K562 (cell line): ENCODE data around the gene SEPTIN12. TPM values are rescaled to one million over a fixed set of nuclear protein-coding genes. Genes with fewer than 3 reads are reported as not detected.

Experiments used
- AFF4 ChIP-seq: sonication (generic); formaldehyde crosslinking; IDR thresholded peaks from 2 replicates; pipeline ENCODE4 v1.8.0; 2023; ENCODE audit warnings: mild to moderate bottlenecking, missing genetic modification reagents
- CEBPG ChIP-seq, 3 experiments: fragments of 200-800 bp in 1 of 3; sonication (Bioruptor generic) in 1 of 3; sonication (generic) in 1 of 3; formaldehyde crosslinking in 1 of 3; IDR thresholded peaks in 2 of 3; conservative IDR thresholded peaks in 1 of 3; 2 replicates each; pipeline versions ENCODE4 v1.6.1 to v1.8.0; 2016 to 2022; ENCODE audit warnings: missing compliant biosample characterization in 2 of 3, missing genetic modification characterization in 2 of 3, mild to moderate bottlenecking in 1 of 3, missing genetic modification reagents in 1 of 3
- DNMT1 ChIP-seq: fragments of 450-650 bp; IDR thresholded peaks from 2 replicates; pipeline ENCODE4 v1.6.1; 2016; ENCODE audit warnings: antibody characterized with exemption, mild to moderate bottlenecking
- ERF ChIP-seq: fragments of 450-650 bp; formaldehyde crosslinking; IDR thresholded peaks from 2 replicates; pipeline ENCODE4 v1.4.0; 2020; ENCODE audit warnings: mild to moderate bottlenecking, mixed read lengths
- FIP1L1 ChIP-seq: fragments of 200-400 bp; formaldehyde crosslinking; IDR thresholded peaks from 2 replicates; pipeline ENCODE4 v1.6.1; 2018; ENCODE audit warnings: mild to moderate bottlenecking, low read depth, low read length; ENCODE audit not compliant: poor library complexity, severe bottlenecking
- FOS ChIP-seq: IDR thresholded peaks from 3 replicates; pipeline ENCODE4 v1.6.1; 2011; ENCODE audit not compliant: insufficient read length; ENCODE audit errors: extremely low read depth
- GABPA ChIP-seq: fragments of 200-800 bp; sonication (Bioruptor generic); conservative IDR thresholded peaks from 2 replicates; pipeline ENCODE4 v1.6.1; 2016; ENCODE audit warnings: low read depth, missing genetic modification characterization, missing compliant biosample characterization
- KAT7 ChIP-seq: sonication (generic); formaldehyde crosslinking; IDR thresholded peaks from 2 replicates; pipeline ENCODE4 v1.8.0; 2022; ENCODE audit warnings: missing genetic modification reagents, mild to moderate bottlenecking, borderline replicate concordance
- MBD2 ChIP-seq: sonication (generic); IDR thresholded peaks from 2 replicates; pipeline ENCODE4 v1.6.1; 2016; ENCODE audit warnings: low read depth, borderline replicate concordance
- NR1H2 ChIP-seq: sonication (generic); formaldehyde crosslinking; IDR thresholded peaks from 2 replicates; pipeline ENCODE4 v1.4.0; 2020; ENCODE audit warnings: mild to moderate bottlenecking, missing genetic modification reagents
- SAP30 ChIP-seq: fragments of 200-600 bp; sonication (generic); IDR thresholded peaks from 2 replicates; pipeline ENCODE4 v1.6.1; 2012; ENCODE audit warnings: borderline replicate concordance, low read depth, mild to moderate bottlenecking, moderate library complexity, low read length, control low read depth, inconsistent platforms; ENCODE audit not compliant: insufficient read depth, poor library complexity, severe bottlenecking
- SETDB1 ChIP-seq: IDR thresholded peaks from one replicate; pipeline ENCODE4 v1.6.1; 2012; ENCODE audit warnings: low read length, control low read depth, inconsistent platforms
- STAT5A ChIP-seq: IDR thresholded peaks from 2 replicates; pipeline ENCODE4 v1.6.1; 2012; ENCODE audit warnings: low read length, inconsistent platforms, borderline replicate concordance
- TAF9B ChIP-seq: fragments of 450-650 bp; IDR thresholded peaks from 2 replicates; pipeline ENCODE4 v1.6.1; 2018; ENCODE audit warnings: mild to moderate bottlenecking; ENCODE audit not compliant: partially characterized antibody
- ZBTB34 ChIP-seq: fragments of 250-450 bp; sonication (Bioruptor Pico); IDR thresholded peaks from 2 replicates; pipeline ENCODE4 v1.8.0; 2021; ENCODE audit warnings: mild to moderate bottlenecking, moderate library complexity
- ZNF184 ChIP-seq: sonication (generic); formaldehyde crosslinking; IDR thresholded peaks from 2 replicates; pipeline ENCODE4 v1.5.0; 2020; ENCODE audit warnings: missing genetic modification reagents
- ZNF232 ChIP-seq: sonication (generic); formaldehyde crosslinking; IDR thresholded peaks from 2 replicates; pipeline ENCODE4 v1.8.0; 2022; ENCODE audit warnings: mild to moderate bottlenecking, missing genetic modification reagents
- ZNF311 ChIP-seq: fragments of 250-450 bp; sonication (Bioruptor Pico); IDR thresholded peaks from 2 replicates; pipeline ENCODE4 v1.4.0; 2020; ENCODE audit warnings: mild to moderate bottlenecking, moderate library complexity
- ZNF436 ChIP-seq: fragments of 250-450, 450-650 bp; sonication (Bioruptor Pico); formaldehyde crosslinking; IDR thresholded peaks from 2 replicates; pipeline ENCODE4 v1.7.0; 2020; ENCODE audit warnings: mild to moderate bottlenecking
- polyA plus RNA-seq, 8 experiments: library from polyadenylated mRNA; depleted of rRNA in 4 of 8; stranded (reverse) in 5 of 8; unstranded in 3 of 8; fragments of >200 nt; fragmentation: Nextera tagmentation in 2 of 8; fragmentation: Illumina TruSeq in 1 of 8; extraction: Ambion mirVana in 2 of 8; extraction: Trizol in 1 of 8; gene quantifications; 2 replicates each; pipeline versions ENCODE4 v1.2.1 to v1.2.3, GENCODE V29; 2011 to 2014; ENCODE audit warnings: inconsistent platforms in 1 of 8, missing spikeins in 1 of 8
- total RNA-seq, 7 experiments: library from RNA; depleted of rRNA in 6 of 7; stranded (reverse); fragments of >200 nt in 6 of 7; fragmentation: Illumina TruSeq in 2 of 7; extraction: Trizol in 2 of 7; gene quantifications; 2 replicates each; pipeline versions ENCODE4 v1.2.1 to v1.2.3, GENCODE V29; 2011 to 2021; ENCODE audit warnings: low replicate concordance in 1 of 7
- TF ChIP-seq, protein P1 (sequence below): fragments of 450-650 bp; IDR thresholded peaks from 2 replicates; pipeline ENCODE4 v1.6.1; 2016; ENCODE audit warnings: borderline replicate concordance

Gene SEPTIN12
- total and polyA plus RNA-seq, 9 of the 15 experiments (the other 6 are each of a cell fraction or from before 2014, with no cell fraction given), result not detected

- TF ChIP-seq ZBTB34 (no peak), FOS (peak; percentile 12), ZNF184 (no peak), TAF9B (no peak), DNMT1 (no peak), AFF4 (no peak), SAP30 (peak; percentile 34), STAT5A (no peak), KAT7 (0 out of 2 replicates have a peak, but pooled peaks have one; percentile 33), GABPA (tag) (0 out of 2 replicates have a peak, but pooled peaks have one; percentile 12), ZNF311 (CRISPR knock-in tag) (no peak), NR1H2 (CRISPR knock-in tag) (peak; percentile 76; the same call in 1 of the 2 replicates), SETDB1 (no peak), ZNF232 (CRISPR knock-in tag) (peak; percentile 43; the same call in 1 of the 2 replicates), MBD2 (peak; percentile 91), ZNF436 (no peak), ERF (CRISPR knock-in tag) (no peak), CEBPG (CRISPR knock-in tag; IDR thresholded peaks at IDR 0.05) (no peak), CEBPG (tag; conservative IDR thresholded peaks at IDR 0.05 in 1 of 2, IDR thresholded peaks at IDR 0.05 in 1 of 2) (no peak), FIP1L1 (peak; percentile 34)
- TF ChIP-seq, protein P1, sequence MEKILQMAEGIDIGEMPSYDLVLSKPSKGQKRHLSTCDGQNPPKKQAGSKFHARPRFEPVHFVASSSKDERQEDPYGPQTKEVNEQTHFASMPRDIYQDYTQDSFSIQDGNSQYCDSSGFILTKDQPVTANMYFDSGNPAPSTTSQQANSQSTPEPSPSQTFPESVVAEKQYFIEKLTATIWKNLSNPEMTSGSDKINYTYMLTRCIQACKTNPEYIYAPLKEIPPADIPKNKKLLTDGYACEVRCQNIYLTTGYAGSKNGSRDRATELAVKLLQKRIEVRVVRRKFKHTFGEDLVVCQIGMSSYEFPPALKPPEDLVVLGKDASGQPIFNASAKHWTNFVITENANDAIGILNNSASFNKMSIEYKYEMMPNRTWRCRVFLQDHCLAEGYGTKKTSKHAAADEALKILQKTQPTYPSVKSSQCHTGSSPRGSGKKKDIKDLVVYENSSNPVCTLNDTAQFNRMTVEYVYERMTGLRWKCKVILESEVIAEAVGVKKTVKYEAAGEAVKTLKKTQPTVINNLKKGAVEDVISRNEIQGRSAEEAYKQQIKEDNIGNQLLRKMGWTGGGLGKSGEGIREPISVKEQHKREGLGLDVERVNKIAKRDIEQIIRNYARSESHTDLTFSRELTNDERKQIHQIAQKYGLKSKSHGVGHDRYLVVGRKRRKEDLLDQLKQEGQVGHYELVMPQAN, result peak; percentile 63; the same call in 1 of the 2 replicates
Observed at GRCh38 chr16:4766875-4767628, 21.1 kb downstream of the SEPTIN12 start, which contains the start of gene ZNF500 (continued).
